Neuron (in vitro differentiated cells): ENCODE data around the gene PAMR1.
"Not testable (repeated sequence)": the region's sequence is repeated elsewhere in the genome, so short reads cannot be mapped to it uniquely, and the experiment has no call there.

Experiments used
- H2AFZ ChIP-seq: one replicate; pipeline ENCODE4 v1.6.1; 2013; ENCODE audit warnings: low read depth, mild to moderate bottlenecking, inconsistent platforms, low read length, moderate library complexity
- H3K27me3 ChIP-seq: one replicate; pipeline ENCODE4 v1.6.1; 2013; ENCODE audit warnings: low read length; ENCODE audit not compliant: insufficient read depth
- H3K36me3 ChIP-seq: one replicate; pipeline ENCODE4 v1.6.1; 2013; ENCODE audit warnings: low read length; ENCODE audit not compliant: insufficient read depth
- H3K4me1 ChIP-seq: one replicate; pipeline ENCODE4 v1.6.1; 2013; ENCODE audit warnings: low read length; ENCODE audit not compliant: insufficient read depth
- H3K4me3 ChIP-seq: 2 replicates; pipeline ENCODE4 v1.5.1; 2013; ENCODE audit warnings: mild to moderate bottlenecking, low read length, moderate library complexity
- H3K9me3 ChIP-seq: one replicate; pipeline ENCODE4 v1.6.1; 2013; ENCODE audit warnings: low read length

Gene PAMR1

DNA sequence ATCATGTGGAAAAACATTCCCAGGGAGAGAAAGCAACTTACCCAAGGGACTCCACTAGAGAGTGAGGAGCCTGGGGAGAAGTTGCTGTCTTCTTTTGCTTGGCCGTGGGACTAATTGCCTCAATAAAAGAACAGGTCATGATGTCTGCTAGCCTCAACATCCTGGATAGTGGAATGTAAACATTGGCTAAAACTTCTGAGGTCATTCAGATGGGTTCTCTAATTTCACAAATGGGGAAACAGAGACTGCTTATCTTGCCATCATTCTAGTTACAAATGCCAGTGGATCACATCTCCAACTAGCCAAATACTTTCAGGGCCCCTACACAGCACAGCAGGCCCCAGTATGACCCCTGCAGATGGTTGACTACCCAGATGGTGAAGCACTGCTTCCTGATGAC, 28.4 kb upstream of the PAMR1 start:
- no peak overlapping the region for H3K4me3 ChIP-seq
- H3K27me3 ChIP-seq: no peaks in the 10 kb centered on the region
- peaks cover 11% of the 10 kb centered on the region for H3K4me1 ChIP-seq
- no peaks in the 10 kb centered on the region for H3K36me3 ChIP-seq
- H2AFZ ChIP-seq: no peak overlapping the region
- H3K9me3 ChIP-seq: no peaks in the 10 kb centered on the region

DNA sequence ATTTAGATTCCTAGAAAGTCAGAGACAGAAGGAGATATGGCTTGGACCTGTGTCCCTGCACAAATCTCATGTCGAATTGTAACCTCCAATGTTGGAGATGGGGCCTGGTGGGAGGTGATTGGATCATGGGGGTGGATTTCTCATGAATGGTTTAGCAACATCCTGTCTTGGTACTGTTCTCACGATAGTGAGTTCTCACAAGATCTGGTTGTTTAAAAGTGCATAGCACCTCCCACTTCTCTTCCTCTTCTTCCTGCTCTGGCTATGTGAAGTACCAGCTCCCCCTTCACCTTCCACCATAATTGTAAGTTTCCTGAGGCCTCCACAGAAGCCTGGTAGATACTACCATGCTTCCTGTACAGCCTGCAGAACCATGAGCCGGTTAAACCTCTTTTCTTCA, 27.6 kb upstream of the PAMR1 start:
- H3K9me3 ChIP-seq: no peaks in the 10 kb centered on the region
- peaks cover 17% of the 10 kb centered on the region for H3K4me1 ChIP-seq
- H3K36me3 ChIP-seq: no peaks in the 10 kb centered on the region
- no peak overlapping the region for H2AFZ ChIP-seq
- no peak overlapping the region for H3K4me3 ChIP-seq
- H3K27me3 ChIP-seq: no peaks in the 10 kb centered on the region

DNA sequence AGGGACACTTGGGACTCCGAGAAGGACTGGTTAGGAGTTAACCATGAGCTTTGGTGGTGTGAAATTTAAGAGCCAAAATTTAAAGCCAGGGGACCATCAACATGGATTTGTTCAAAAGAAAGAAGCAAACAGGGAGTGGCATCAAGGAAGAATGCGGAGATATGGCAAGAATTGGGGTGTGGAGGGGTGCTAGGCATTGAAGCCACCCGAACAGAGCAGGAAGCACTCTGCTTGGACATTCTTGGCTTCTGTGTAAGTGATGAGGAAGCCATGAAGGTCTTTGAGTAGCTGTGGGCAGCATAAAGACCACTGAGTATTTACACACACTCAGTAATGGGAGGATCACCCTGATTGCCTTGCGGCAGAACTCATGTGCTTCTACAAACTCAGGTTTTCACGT, 27.2 kb upstream of the PAMR1 start:
- Histone ChIP-seq H3K4me1 (peaks cover 17% of the 10 kb centered on the region), H3K4me3 (no peak overlapping the region), H3K9me3 (no peaks in the 10 kb centered on the region), H3K27me3 (no peaks in the 10 kb centered on the region), H2AFZ (no peak overlapping the region), H3K36me3 (no peaks in the 10 kb centered on the region)

DNA sequence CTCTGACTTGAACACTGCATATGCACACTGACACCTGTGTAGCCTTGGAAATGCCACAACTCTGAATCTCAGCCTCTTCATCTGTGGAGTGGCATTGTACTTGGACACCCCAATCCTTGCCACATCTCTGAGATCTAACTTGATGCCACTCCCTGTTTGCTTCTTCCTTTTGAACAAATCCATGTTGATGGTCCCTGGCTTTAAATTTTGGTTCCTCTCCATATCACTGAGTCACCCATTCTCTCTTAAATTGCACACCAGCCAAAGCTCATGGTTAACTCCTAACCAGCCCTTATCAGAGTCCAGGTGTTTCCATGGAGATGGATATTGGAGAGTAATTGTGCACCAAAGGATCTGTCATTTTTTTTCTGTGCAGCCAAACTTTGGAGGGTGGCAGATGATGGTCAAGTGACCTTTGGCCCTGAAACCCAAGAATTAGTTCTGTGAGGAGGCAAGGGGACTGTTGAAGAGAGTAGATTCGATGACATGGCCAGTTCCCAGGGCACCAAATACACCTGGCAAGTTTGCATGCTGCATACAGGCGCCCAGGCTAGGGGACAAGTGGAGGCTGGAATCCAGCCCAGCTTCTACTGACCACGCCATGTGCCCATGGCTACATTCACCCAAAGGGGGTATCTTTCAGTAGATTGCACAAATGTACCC, 25.1 kb upstream of the PAMR1 start:
- H2AFZ ChIP-seq: no peak overlapping the region
- no peaks in the 10 kb centered on the region for H3K36me3 ChIP-seq
- peaks cover 17% of the 10 kb centered on the region for H3K4me1 ChIP-seq

DNA sequence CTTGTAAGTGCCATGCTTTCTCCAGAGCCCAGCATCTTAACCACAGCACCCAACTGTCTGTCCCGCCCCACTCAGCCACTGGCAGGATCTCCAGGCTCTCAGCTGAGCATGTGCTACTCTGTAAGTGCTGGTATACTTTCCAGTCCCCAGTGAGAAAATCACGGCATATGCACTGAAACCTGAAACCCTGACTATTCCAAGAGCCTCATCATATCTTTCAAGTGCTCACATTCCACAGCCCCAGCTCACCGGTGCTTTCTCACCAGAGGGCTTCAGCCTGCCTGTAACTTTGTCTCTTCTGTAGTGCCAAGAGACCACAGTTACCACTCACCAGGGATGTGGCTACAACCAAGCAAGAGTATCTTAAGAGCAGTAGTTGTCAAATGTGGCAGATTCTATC, 24.4 kb upstream of the PAMR1 start:
- Histone ChIP-seq H3K4me1 (peaks cover 17% of the 10 kb centered on the region), H2AFZ (no peak overlapping the region), H3K9me3 (no peaks in the 10 kb centered on the region), H3K4me3 (no peak overlapping the region), H3K27me3 (no peaks in the 10 kb centered on the region), H3K36me3 (no peaks in the 10 kb centered on the region)

More for the DNA sequence above, 25.1 kb upstream of the PAMR1 start:
- Histone ChIP-seq H3K27me3 (no peaks in the 10 kb centered on the region), H3K4me3 (no peak overlapping the region), H3K9me3 (no peaks in the 10 kb centered on the region)

DNA sequence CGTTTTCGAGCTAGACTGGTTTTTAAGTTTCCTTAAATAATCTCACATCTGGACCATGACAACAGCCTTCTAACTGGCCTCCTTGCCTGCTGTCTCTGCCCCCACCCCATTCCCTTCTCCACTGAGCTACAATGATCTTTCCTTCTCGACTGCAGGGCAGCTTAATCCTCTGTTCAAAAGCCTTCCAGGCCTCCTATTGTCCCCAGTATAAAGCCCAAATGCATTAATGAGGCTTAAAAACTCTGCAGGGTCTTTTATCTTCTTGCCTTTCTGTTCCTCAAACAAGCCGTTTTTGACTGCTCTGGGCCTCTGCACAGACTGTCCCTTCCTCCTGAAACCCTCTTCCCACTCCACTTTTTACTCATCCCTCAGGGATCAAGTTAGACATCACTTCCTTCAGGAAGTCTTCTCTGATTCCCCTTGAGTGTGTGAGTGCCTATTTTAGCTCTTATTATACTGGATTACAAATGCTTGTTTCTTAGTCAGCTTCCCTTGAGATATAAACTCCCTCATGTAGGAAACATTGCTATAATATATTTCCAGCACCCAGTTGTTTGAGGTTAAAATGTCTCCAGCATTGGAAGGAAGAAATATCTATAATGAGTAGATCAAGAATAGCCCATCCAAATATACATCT, 23.6 kb upstream of the PAMR1 start:
- Histone ChIP-seq H3K4me3 (no peak overlapping the region), H3K9me3 (no peaks in the 10 kb centered on the region), H2AFZ (no peak overlapping the region), H3K36me3 (no peaks in the 10 kb centered on the region), H3K27me3 (no peaks in the 10 kb centered on the region), H3K4me1 (peaks cover 17% of the 10 kb centered on the region)

DNA sequence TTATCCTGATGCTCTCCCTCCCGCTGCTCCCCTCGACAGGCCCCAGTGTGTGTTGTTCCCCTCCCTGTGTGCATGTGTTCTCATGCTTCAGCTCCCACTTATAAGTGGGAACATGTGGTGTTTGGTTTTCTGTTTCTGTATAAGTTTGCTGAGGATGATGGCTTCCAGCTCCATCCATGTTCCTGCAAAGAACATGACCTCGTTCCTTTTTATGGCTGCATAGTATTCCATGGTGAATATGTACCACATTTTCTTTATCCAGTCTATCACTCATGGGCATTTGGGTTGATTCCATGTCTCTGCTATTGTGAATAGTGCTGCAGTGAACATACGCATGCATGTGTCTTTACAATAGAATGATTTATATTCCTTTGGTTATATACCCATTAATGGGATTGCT, 22.6 kb upstream of the PAMR1 start:
- H3K4me3 ChIP-seq, H3K27me3 ChIP-seq, H3K9me3 ChIP-seq, H3K36me3 ChIP-seq, H2AFZ ChIP-seq: not testable (repeated sequence)
- peaks cover 17% of the 10 kb centered on the region for H3K4me1 ChIP-seq

DNA sequence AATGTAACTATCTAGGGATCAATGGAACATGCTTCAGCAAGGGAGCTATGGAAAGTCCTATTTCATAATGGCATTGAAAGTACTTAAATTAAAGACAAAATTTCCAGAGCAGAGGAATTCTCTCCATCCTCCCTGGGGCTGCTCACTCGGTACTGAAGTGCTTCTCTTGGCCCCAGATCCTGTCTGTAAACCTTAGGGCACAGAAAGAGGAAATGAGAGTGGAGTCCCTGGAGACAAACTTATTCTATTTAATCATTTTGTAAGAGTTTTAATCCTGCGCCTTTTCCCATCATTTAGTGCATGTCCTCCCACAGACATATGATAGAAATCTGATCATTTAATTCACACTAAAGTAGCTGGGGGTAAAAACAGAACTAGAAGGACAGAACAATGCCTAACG, 20.9 kb upstream of the PAMR1 start:
- no peaks in the 10 kb centered on the region for H3K27me3 ChIP-seq
- H3K9me3 ChIP-seq: no peaks in the 10 kb centered on the region
- H3K36me3 ChIP-seq: no peaks in the 10 kb centered on the region
- no peak overlapping the region for H2AFZ ChIP-seq
- H3K4me1 ChIP-seq: peaks cover 24% of the 10 kb centered on the region
- H3K4me3 ChIP-seq: no peak overlapping the region

DNA sequence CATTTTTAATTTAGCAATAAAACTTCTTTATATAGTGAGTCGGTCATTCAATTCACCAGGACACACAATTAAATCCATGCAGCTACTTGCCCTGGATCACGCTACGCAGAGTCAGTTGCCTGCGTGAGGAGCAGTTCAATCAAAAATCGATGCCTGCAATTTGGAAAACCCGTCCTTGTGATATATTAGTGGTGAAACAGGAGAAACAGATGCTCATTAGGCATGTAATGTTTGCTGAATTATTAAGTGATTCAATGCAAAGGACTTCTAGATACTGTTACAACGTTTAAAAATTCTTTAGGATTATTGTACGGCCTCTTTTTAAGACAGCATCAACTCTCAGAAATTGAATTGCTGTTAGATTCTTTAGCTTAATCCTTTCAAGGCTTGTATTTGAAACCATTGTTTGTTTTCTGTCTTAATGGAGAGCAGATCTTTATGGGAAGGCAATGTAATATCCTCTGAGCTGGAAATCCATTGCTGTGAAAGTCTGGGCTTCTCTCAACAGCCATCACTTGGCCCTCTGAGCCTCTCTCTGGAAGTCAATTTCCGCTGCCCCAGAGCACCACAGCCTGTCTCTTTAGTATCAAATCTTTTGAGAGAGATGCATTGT, 20.1 kb upstream of the PAMR1 start:
- H3K27me3 ChIP-seq: no peaks in the 10 kb centered on the region
- H3K36me3 ChIP-seq: no peaks in the 10 kb centered on the region
- H2AFZ ChIP-seq: no peak overlapping the region
- no peaks in the 10 kb centered on the region for H3K9me3 ChIP-seq
- peaks cover 25% of the 10 kb centered on the region for H3K4me1 ChIP-seq
- H3K4me3 ChIP-seq: no peak overlapping the region

DNA sequence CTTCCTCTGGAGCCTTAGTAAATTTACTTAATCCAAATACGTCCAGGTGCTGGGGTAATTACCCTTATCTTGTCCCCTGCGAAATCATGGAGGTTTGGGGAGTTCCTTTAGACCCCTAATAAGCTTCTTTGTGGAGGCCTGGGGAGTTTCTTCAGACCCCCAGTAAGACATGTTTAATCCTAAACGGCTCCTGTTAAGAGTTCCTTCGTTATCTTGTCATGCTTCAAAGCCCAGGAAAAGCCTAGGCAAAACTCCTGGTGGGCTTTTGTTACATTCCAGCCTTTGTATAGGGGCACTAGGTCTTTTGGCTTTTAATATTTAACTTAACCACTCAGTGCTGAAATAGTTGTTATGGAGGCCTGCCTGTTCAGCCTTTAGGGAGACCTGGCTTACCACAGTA, 18.1 kb upstream of the PAMR1 start:
- Histone ChIP-seq H3K27me3 (no peaks in the 10 kb centered on the region), H3K4me1 (peaks cover 14% of the 10 kb centered on the region), H3K4me3 (no peak overlapping the region), H3K36me3 (no peaks in the 10 kb centered on the region), H3K9me3 (no peaks in the 10 kb centered on the region), H2AFZ (no peak overlapping the region)

DNA sequence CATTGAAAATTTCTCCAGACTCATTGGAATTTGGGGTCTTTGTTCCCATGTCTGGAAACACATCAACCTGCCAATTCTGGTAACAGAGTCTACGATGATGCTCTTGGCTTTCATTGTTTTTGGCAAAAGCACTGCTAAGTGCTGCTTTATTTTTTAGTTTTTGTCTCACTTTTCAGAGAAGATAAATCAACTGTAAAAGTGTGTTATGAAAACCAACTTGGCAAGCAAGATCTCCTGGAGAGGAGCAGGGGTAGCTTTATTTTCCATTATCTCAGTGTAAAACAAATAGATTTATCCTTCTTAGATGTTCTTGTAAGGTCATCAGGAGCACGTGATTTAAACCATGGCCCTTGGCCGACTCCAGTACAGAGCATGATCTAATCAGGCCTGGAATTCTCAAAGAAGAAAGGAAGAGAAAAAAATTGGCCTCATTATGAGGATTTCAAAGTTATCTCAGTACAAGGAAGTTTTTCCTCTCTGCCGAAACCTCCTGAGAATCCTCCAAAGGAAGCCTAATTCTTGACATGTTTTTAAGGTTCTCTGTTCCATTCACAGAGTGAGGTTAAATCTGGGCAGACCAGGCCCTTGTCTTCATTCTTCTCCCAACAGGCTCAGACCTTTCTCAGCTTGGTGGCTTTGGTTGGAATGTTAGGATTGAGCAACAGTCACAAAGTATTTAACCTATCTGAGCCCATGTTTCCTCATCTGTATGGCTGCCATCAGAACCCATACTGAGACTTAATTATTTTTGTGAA, 16.4 kb upstream of the PAMR1 start:
- H3K27me3 ChIP-seq: peaks cover 4% of the 10 kb centered on the region
- no peaks in the 10 kb centered on the region for H3K9me3 ChIP-seq
- no peak overlapping the region for H2AFZ ChIP-seq
- H3K36me3 ChIP-seq: no peaks in the 10 kb centered on the region
- H3K4me3 ChIP-seq: no peak overlapping the region
- H3K4me1 ChIP-seq: peaks cover 12% of the 10 kb centered on the region

DNA sequence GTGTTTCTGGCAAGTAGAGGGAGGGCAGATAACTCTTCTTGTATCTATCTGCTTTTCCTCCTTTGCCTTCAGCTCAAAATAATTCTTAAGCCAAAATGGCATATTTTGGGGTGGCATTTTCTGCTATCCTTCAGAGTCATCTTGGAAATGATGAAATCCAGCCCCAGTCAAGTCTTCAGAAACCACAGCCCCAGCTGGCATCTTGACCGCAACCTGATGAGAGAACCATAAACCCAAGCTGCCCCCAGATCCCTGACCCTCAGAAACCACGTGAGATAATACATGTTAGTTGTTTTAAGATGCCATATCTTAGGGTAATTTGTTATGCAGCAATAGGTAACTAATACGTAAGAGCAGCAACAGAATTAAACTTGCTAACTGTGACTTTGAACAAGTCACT, 15.1 kb upstream of the PAMR1 start:
- no peaks in the 10 kb centered on the region for H3K36me3 ChIP-seq
- H3K4me3 ChIP-seq: no peak overlapping the region
- H3K9me3 ChIP-seq: no peaks in the 10 kb centered on the region
- H3K27me3 ChIP-seq: peaks cover 4% of the 10 kb centered on the region
- peaks cover 12% of the 10 kb centered on the region for H3K4me1 ChIP-seq
- H2AFZ ChIP-seq: no peak overlapping the region

DNA sequence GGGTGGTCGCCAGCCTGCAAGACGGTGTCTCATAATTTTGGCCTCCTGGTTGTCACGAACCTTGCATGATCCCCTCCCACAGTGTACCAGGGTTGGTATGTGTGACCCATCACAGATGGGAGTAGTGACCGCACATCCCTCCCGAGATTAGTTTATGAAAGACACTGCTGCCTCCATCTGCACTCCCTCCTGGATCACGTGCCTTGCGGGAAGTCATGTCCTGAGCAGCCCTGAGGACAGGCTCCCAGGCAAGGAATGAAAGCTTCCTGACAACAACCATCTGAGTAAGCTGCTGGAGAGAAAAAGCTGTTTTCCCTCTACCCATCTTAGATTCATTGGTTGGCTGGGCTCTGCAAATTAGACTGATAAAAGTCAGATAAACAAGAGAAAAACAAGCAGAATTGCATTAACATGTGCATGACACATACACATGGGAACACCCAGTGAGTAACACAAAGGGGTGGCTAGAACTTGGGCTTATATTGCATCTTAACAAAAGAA, 14.4 kb upstream of the PAMR1 start:
- Histone ChIP-seq H3K36me3 (no peaks in the 10 kb centered on the region), H3K4me1 (peaks cover 12% of the 10 kb centered on the region), H3K4me3 (no peak overlapping the region), H3K9me3 (no peaks in the 10 kb centered on the region), H2AFZ (no peak overlapping the region), H3K27me3 (peaks cover 4% of the 10 kb centered on the region)
